Upper lobe of right lung (tissue), 1 donor: Measurements from ENCODE around the gene WFS1. TPM values are rescaled to one million over a fixed set of nuclear protein-coding genes. Genes with fewer than 3 reads are reported as not detected.
A peak's percentile ranks its signal among the peaks of the same experiment; 100 is the strongest.

Source experiments
- ATAC-seq: fragments of 200-7000 bp; cut with Tn5 transposase; one replicate; pipeline ENCODE4 v1.9.1; 2020; ENCODE audit warnings: mild to moderate bottlenecking, moderate library complexity
- DNase-seq: peaks from one replicate; pipeline ENCODE4 v3.0.0-alpha.2; 2020
- H3K27ac ChIP-seq: fragments of 200-600 bp; one replicate; pipeline ENCODE4 v1.8.0; 2022
- H3K27me3 ChIP-seq: fragments of 200-600 bp; one replicate; pipeline ENCODE4 v1.8.0; 2022; ENCODE audit warnings: mild to moderate bottlenecking
- H3K36me3 ChIP-seq: fragments of 200-600 bp; one replicate; pipeline ENCODE4 v1.8.0; 2022
- H3K4me1 ChIP-seq: fragments of 200-600 bp; one replicate; pipeline ENCODE4 v1.8.0; 2022
- H3K4me3 ChIP-seq: fragments of 200-600 bp; one replicate; pipeline ENCODE4 v1.8.0; 2022; ENCODE audit warnings: mild to moderate bottlenecking
- H3K9me3 ChIP-seq: fragments of 200-600 bp; one replicate; pipeline ENCODE4 v1.8.0; 2022
- intact Hi-C: fragments of 100-400 bp; cut with DNase I; formaldehyde crosslinking; loops from one replicate; pipeline ENCODE4 v1.11.0; 2022
- total RNA-seq: library from RNA; stranded (reverse); fragmentation: NEBNext Ultra II Directional; extraction: Animal tissue kit (Norgen Biotek cat#: 25700); gene quantifications from one replicate; pipeline ENCODE4 v1.2.1, GENCODE V29; 2021
- TF ChIP-seq, protein P1 (sequence below): fragments of 200-600 bp; IDR thresholded peaks from one replicate; pipeline ENCODE4 v1.8.0; 2022; ENCODE audit warnings: antibody characterized with exemption
- donor health status: DM: no; HTN: yes; CAD: no; lungs with severe emphysema.

Gene WFS1
- total RNA-seq, 1 donor from 2014 or later: 110 TPM

DNA sequence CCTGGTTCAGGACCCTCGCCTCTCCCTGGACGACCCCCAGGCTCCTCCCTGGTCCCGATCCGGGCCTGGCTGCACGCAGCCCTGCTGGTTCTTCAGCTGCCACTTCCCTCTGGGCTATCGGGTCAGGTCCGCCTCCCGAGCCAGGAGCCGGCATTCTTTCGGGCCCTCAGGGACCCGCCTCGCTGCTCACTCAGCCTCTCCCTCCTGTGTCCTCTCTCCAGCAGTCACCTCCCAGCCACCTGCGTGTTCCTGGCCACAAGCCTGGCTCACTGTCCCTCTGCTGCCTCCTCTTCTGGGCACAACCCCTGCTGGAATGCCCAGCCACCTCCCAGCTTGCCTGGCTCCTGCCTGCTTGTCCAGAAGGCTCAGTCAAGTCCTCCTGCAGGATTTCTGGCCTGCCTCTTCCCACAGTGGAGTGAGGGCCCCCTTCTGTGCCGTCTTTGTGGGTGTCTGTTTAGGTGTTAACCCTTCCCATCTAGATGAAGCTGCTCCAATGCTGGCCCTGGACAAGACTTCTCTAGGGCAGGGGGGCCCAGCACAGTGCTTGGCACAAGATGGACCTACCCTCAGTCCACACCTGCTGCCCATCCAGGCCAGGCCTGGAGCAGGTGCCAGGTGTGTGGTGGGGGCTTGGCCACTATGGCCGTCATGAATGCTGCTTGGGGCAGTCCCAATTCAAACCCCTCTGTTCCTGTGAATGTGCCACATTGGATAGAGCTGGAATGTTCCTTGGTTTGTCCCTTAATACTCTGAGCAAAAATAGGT, 2.2 kb downstream of the WFS1 start:
- DNase-seq (peak; percentile 88), ATAC-seq (peak; percentile 67)
- TF ChIP-seq, protein P1, sequence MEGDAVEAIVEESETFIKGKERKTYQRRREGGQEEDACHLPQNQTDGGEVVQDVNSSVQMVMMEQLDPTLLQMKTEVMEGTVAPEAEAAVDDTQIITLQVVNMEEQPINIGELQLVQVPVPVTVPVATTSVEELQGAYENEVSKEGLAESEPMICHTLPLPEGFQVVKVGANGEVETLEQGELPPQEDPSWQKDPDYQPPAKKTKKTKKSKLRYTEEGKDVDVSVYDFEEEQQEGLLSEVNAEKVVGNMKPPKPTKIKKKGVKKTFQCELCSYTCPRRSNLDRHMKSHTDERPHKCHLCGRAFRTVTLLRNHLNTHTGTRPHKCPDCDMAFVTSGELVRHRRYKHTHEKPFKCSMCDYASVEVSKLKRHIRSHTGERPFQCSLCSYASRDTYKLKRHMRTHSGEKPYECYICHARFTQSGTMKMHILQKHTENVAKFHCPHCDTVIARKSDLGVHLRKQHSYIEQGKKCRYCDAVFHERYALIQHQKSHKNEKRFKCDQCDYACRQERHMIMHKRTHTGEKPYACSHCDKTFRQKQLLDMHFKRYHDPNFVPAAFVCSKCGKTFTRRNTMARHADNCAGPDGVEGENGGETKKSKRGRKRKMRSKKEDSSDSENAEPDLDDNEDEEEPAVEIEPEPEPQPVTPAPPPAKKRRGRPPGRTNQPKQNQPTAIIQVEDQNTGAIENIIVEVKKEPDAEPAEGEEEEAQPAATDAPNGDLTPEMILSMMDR: no peak
- Histone ChIP-seq H3K27me3 (no peaks in the 10 kb centered on the region), H3K4me1 (peaks cover 50% of the 10 kb centered on the region), H3K27ac (peak overlapping the region; percentile 79), H3K36me3 (no peaks in the 10 kb centered on the region), H3K9me3 (no peaks in the 10 kb centered on the region), H3K4me3 (peak overlapping the region; percentile 86)
- intact Hi-C loops: no loop called here

DNA sequence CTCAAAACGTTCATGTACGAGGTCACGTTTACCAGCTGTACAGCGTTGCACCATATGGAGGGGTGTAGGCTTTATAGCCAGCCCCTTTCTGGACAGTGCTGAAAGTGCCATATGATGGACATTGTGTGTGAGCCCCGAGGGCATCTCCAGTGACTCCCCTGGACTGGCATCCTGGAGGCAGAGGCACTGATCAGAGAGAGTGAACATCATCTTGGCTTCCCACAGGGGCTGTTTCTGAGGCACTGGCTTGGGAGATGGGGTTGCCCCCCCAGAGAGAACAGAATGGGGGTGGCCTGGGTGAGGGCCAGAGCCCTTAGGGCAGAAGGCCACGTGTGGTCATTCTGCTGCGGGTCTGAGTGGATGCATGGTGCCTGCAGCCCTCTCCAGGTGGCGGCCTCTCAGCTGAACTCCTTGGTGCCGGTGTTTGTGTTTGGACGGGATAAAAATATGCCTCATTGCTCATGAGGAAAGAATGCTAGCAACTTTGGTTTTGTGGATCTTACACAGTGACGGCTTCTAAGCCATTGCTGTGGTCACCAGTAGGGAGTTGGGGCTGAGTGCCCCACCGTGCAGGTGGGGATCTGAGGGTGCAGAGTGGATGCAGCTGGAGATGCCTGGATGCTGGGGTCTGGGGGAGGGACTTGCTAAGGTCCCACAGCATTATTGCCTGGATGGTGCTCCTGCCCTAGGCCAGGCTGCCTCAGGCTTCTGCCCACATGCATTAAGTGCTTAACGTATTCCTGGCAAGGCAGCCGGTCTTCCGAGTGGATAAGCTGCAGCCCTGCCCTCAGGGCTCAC, 3.4 kb downstream of the WFS1 start:
- TF ChIP-seq, protein P1: no peak
- ATAC-seq (peak; percentile 17), DNase-seq (no peak)
- intact Hi-C loops: no loop called here
- no peaks in the 10 kb centered on the region for H3K36me3 ChIP-seq
- peak overlapping the region; percentile 79 for H3K27ac ChIP-seq
- no peaks in the 10 kb centered on the region for H3K9me3 ChIP-seq
- peak overlapping the region; percentile 5 for H3K4me3 ChIP-seq
- H3K27me3 ChIP-seq: no peaks in the 10 kb centered on the region
- peaks cover 61% of the 10 kb centered on the region for H3K4me1 ChIP-seq

- TF ChIP-seq, protein P1: no peak
- ATAC-seq (no peak), DNase-seq (no peak)
- Histone ChIP-seq H3K4me1 (peaks cover 67% of the 10 kb centered on the region), H3K4me3 (peak overlapping the region; percentile 5), H3K9me3 (no peaks in the 10 kb centered on the region), H3K36me3 (no peaks in the 10 kb centered on the region), H3K27me3 (no peaks in the 10 kb centered on the region), H3K27ac (peak overlapping the region; percentile 79)
- intact Hi-C loops: no loop called here
These were observed 4.0 kb downstream of the WFS1 start for GRCh38 chr4:6273661-6273990.

GRCh38 chr4:6275351-6275750, 5.7 kb downstream of the WFS1 start:
- DNase-seq: no peak
- Histone ChIP-seq H3K4me3 (no peak overlapping the region), H3K27ac (no peak overlapping the region), H3K9me3 (no peaks in the 10 kb centered on the region), H3K27me3 (no peaks in the 10 kb centered on the region), H3K36me3 (peaks cover 10% of the 10 kb centered on the region), H3K4me1 (peaks cover 72% of the 10 kb centered on the region)
- TF ChIP-seq, protein P1: no peak
- no peak for ATAC-seq
- intact Hi-C loops: no loop called here

DNA sequence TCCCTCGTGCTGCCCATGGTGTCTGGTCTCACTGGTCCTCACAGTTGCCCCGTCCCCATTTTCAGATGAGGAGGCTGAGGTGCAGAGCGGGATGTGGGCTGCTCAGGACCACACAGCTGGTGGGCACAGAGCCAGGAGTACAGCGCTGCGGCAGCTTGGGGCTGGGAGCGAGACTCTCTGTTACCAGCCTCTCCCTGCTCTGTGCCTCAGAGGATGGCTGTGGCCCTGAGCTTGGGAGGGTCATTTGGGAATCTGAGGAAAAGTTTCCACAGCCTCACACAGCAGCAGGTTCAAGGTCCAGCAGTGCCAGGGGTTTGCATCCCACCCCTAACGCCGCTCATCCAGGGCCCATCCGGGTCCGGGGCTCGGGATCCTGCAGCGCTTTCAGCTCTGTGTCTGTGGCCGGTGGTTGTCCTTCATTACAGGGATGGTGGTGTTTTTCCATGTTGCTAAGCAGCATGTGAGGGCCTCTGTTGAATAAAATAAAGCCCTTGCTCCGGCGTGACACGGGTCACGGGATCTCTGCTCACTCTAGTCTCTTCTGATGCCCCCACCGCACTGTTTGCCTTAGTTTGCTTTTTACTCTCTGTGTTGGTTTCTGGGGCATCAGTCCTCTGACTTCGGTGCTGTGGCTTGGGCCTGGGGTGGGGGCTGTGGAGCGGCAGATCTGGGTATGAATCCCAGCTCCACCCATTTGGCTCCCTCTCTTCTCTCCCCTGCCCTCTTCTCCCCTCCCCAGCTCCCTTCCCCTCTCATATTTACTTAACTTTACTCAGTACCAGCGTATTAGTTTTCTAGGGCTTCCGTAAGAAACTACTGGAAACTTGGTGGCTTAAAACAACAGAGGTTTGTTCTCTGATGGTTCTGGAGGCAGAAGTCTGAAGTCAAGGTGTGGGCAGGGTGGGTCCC, 6.5 kb downstream of the WFS1 start:
- intact Hi-C loops: no loop called here
- no peak overlapping the region for H3K4me3 ChIP-seq

More for the DNA sequence above, 6.5 kb downstream of the WFS1 start:
- ATAC-seq: no peak
- Histone ChIP-seq H3K36me3 (peaks cover 10% of the 10 kb centered on the region), H3K27me3 (no peaks in the 10 kb centered on the region), H3K27ac (peak overlapping the region; percentile 63), H3K4me1 (peaks cover 72% of the 10 kb centered on the region), H3K9me3 (no peaks in the 10 kb centered on the region)
- TF ChIP-seq, protein P1: no peak
- DNase-seq: no peak
